T-helper 2 cell (primary cell): ENCODE measurements around the gene PANX1.
"Not testable (repeated sequence)": the region's sequence is repeated elsewhere in the genome, so short reads cannot be mapped to it uniquely, and the experiment has no call there.

ENCODE experiments used
- DNase-seq, 5 experiments: peaks; one replicate each; pipeline versions ENCODE4 v3.0.0 to v3.0.0-alpha.2; 2012 to 2022

The PANX1 gene

DNA sequence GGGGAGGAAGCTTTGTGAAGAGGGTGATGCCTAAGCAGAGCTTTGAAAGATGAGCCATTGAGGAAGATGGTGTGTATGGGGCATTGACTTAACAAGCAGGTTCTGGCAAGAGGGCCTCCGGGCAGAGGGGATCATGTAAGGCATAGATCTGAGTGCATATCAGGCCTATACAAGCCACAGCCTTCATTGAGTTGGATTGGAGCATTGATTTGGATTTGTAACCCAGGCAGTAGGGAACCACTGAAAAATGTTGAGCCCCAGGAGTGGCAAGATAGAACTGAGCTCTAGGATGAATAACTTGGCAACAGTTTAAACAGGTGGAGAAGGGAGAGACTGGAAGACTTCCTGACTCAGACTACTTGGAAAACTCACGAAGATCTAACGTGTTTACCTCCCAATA, 21.4 kb downstream of the PANX1 start:
- no peak for DNase-seq

- no peak for DNase-seq
These were observed 22.4 kb downstream of the PANX1 start for GRCh38 chr11:94150704-94151685.

GRCh38 chr11:94151903-94152677, 23.4 kb downstream of the PANX1 start:
- no peak for DNase-seq

DNA sequence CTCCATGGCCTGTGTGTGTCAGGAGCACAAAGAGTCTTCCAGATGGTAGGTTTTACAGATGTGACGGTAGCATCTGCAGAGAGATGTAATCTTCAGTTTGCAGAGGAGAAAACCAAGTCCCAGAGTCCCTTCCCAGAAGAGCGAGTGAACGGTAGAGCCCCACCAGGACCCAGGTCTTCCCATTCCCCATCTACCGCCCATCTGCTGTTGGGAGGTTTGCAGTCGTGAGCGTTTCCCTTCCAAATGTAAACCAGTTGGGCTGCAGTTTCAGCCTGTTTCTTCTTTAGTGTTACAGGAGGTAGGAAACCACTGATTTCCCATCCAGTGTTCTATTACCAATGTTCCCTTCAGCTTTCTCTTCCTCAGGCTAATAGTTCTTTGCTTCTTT, 24.0 kb downstream of the PANX1 start:
- DNase-seq = no peak

- DNase-seq = no peak
These were observed 24.7 kb downstream of the PANX1 start for GRCh38 chr11:94153320-94153719.

- no peak for DNase-seq
These were observed 25.6 kb downstream of the PANX1 start for GRCh38 chr11:94154095-94154856.

DNA sequence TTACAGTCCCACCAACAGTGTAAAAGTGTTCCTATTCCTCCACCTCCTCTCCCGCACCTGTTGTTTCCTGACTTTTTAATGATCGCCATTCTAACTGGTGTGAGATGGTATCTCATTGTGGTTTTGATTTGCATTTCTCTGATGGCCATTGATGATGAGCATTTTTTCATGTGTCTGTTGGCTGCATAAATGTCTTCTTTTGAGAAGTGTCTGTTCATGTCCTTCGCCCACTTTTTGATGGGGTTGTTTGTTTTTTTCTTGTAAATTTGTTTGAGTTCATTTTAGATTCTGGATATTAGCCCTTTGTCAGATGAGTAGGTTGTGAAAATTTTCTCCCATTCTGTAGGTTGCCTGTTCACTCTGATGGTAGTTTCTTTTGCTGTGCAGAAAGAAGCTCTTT, 28.7 kb downstream of the PANX1 start:
- not testable (repeated sequence) for DNase-seq

- no peak for DNase-seq
These were observed 40.2 kb downstream of the PANX1 start for GRCh38 chr11:94168882-94169281.

DNA sequence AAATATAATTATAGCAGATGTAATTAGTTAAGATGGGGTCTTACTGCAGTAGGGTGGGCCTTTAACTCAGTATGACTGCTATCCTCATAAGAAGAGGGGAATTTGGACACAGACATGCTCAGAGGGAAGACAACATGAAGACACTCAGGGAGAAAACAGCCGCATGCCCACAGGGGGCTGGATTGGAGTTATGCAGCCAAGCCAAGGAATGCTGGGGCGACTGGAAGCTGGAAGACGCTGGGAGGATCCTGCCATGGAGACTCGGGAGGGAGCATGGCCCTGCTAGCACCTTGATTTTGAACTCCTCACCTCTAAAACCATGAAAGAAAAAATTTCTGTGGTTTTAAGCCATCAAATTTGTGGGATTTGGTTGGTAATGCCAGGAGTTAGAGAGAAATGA, 40.9 kb downstream of the PANX1 start:
- DNase-seq = no peak

GRCh38 chr11:94169930-94170545, 41.4 kb downstream of the PANX1 start:
- DNase-seq = no peak

DNA sequence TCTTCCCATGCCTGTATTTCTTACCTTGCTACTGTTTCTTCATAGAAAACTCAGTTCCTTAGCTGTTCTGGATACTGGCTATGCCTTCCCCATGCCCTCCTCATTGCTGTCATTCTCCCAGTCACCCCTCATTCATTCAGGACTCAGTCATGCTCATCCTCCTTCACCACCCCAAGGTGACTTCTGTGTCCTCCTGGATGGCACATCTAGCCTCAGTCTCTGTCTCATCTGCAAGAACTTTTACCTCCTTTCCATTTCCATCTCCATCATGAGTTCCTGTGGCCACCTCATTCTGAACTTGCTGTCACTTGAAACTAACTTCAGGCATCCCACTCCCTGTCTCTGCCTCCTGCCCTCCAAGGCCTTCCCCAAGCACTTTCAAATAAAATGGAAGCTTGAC, 42.3 kb downstream of the PANX1 start:
- DNase-seq = no peak

- peak in 1 of 5 experiments; percentile 40 for DNase-seq
These were observed 43.2 kb downstream of the PANX1 start for GRCh38 chr11:94171693-94172440.

DNA sequence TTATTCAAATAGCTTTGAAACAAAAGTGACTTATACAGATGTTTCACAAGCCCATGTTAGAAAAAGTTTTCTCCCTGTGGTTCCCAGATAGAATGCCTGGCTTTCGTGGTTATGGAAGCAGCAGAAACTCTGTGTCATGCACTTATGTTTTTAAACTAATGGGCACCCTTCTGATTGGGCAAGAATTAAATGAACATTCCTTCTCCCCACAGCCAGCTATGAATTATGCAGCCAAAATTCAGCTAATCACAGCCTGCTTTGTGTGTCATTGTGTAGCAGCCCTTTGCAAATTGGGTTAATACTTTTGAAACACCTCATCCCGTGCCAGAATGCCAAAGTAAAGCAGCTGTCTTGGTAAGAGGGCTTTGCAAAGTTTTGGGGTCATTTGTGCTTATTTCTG, 46.9 kb downstream of the PANX1 start:
- DNase-seq = no peak

DNA sequence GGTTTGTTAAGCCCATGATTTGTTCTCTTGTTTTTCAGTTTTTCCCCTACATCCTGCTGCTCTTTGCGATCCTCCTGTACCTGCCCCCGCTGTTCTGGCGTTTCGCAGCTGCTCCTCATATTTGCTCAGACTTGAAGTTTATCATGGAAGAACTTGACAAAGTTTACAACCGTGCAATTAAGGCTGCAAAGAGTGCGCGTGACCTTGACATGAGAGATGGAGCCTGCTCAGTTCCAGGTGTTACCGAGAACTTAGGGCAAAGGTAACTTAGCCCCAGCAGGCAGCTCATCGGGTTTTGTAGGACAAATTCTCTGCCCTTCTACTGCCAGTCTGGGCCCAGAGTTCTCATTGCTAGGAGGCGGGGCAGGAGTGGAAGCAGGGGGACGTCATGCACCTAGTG, 49.7 kb downstream of the PANX1 start:
- DNase-seq = no peak

GRCh38 chr11:94179696-94180095, 51.1 kb downstream of the PANX1 start:
- no peak for DNase-seq

DNA sequence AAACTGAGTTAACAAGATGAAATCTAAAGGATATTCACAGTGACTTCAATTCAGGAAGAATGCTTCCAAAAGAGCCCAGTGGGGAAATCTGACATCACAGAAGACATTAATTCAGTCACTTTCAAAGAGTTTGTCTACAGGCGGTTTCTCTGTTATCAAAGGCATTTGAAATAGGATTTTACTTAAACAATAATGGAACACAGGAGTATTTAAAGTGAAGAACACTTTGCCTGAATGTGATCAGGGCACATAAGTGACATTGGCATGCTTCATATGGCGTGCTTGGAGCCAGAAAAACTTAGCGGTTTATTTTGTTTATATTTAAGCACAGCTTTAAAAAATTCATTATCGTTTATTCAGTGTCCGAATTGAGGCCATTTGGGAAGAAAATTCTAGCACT, 52.9 kb downstream of the PANX1 start:
- DNase-seq = no peak

GRCh38 chr11:94181943-94182342, 53.3 kb downstream of the PANX1 start:
- no peak for DNase-seq

GRCh38 chr11:94183251-94183885, 54.7 kb downstream of the PANX1 start:
- no peak for DNase-seq

- peak in 1 of 5 experiments; percentile 7 for DNase-seq
These were observed 55.2 kb downstream of the PANX1 start for GRCh38 chr11:94183886-94184264.

- DNase-seq = no peak
These were observed 55.7 kb downstream of the PANX1 start for GRCh38 chr11:94184362-94184761.

DNA sequence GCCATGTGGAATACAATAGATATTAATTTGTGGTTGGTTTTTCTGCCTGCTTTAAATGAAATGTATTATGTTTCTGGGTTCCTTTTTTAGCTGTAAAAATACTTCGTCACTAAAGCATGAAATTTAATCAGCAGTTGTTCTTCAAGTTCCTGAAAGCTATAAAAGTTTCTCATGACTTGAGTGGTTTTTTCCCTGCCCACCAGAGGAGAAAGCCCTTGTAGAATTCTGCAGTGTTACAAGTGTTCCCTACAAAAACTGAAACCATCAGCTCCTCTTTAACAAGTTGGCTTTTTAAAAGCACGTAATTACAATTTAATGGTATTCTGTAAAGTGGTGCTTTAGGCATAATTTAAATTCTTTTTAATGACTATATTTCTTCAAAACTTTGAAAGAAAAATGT, 56.2 kb downstream of the PANX1 start:
- no peak for DNase-seq
